HG03064 (cell line): Measurements from ENCODE around the gene PPP3R1.

Experiments
- ATAC-seq: cut with Tn5 transposase; IDR thresholded peaks from one replicate; pipeline ENCODE4 v1.9.1; 2021; ENCODE audit warnings: low read depth; ENCODE audit not compliant: unreplicated experiment

The PPP3R1 gene

DNA sequence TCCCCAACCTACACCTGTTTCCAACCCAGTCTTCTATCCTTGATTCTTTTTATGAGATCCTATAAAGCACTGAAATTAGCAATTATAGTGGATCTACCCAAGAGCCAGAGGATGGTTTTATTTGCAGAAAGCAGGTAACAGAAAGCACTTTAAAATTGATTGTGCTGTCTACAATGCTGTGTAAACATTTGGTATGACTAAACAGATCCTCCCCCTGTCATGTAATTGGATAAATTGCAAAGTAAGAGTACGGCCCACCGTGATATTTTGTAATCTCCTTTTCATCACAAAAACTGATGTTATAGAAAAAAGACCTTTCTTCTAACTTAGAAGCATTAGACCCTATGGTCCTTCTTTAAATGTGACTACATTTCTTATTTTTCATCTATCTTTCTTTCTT is 11.3 kb upstream of the PPP3R1 start:
- ATAC-seq: no peak

DNA sequence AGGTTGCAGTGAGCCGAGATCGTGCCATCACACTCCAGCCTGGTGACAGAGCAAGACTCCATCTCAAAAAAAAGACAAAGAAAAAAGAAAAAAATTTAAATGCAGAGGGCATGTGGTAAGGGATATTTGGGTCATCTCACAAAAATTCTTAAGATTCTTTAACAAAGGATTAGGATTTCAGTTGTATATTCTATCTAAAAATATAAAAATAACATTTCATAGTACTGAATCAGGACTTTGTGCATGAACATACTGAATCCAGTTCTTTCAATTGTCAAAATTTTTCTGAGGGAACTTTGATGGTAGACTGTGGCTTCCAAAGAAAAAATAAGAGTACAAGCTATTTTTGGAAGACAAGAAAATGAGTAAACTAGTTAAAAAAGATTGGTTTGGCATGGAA is 6.5 kb upstream of the PPP3R1 start:
- no peak for ATAC-seq

DNA sequence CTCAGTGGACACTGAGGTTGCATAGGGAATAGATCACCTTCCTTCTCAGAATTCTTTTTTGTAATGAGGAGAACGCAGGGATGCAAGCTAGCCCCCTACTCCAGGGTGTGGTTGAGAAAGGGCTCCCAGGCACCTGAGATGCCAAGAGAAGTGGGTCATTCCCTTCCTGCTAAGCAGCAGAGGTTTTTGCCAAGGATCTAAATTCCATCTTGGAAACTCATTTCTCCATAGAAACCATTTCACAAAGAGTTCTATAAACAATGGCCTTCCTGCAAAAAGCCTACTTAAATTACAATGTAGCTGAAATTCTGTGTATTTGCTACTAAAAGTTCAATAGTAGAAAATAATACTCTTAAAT is 3.7 kb upstream of the PPP3R1 start:
- ATAC-seq: no peak

DNA sequence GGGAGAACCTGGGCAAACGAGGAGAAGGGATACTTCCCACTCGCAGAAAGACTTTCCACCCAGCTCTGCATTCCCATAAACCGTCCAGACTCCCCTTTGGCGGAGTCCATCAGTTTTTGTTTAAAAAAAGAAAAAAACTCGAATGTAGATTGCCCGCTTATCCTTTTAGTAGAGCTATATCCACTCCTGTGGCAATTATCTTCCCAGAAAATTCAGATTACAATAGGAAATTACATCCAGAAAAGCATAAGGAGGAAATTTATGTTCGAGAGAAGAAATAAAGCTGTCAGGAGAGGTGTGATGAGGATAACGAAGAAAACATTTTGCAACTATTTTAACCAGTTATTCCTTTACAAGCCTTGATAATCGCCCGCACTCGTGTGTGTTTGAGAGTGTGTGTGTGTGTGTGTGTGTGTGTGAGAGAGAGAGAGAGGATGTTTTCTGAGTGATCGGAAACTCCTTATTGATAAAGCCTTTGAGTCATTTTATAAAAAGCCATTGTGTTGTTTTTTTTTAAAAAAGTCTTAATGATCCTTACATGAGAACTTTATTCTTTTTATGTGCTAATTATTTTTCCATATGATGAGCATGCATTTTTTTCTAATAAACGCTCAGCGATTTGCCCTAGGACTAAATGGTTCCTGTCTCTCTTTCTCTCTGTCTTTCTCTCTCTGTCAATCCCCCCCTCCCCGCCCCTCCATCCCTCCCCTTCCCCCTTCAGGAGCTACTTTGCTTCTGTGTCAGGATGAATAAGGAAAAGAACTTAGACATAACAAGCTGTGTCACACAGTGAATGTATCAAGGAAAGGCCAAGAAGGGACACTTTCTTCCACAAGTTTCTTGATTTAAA is 1.1 kb upstream of the PPP3R1 start:
- no peak for ATAC-seq

DNA sequence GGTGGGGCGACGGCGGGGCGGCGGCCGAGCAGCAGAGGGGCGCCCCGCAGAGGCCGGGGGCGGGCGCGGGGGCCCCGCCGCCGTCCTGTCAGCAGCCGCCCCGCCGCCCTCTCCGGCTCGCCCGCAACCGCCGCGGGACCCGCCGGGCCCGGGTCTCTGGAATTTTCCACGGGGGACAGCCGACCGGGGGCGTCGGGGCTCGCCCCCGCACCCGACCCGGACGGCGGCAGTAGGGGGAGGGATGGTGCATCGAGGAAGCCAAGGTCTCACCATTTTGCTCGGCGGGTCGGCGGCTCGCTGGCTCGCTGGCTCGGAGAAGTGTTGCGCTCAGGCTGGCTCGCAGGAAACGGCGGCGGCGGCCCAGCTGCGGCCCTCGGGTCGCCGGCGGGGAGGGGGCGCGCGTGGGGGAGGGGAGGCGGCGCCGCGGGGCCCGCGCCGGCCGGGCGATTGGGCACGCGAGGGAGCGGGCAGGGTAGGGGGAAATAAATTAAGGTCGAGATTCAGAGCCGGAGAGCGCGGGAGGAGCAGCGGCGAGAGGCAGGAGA is 405 bp downstream of the PPP3R1 start:
- peak; percentile 14 for ATAC-seq

DNA sequence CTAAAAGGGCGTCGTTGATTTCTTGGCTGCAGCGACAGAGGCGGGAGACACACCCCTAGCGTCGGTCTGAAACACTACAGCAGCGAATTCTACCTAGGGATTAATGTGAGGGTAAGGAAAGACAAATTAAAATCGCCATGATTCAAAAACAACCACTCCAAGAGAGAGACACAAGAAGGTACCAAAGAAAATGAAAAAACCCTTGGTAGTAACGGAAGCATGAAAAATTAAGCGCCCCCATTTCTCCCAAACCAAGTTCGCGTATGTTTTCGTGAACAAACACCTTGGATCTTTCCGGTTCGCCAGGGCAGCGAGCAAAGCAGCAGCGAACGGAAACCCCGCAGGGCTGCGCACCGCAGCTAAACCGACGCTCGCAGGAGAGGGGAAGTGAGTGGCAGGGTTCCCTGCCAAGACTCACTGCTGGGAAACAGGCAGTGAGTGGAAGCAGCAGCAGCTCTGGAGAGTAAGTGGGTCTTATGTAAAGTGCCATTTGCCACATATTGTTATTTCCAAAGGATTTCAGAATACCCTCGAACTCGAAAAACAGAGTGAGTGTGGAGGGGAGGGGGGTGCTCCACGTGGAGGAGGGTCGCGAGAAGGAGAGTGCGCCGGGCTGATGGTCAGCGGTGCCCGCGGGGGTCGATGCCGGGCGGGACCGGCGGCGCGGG is 1.0 kb downstream of the PPP3R1 start:
- peak; percentile 41 for ATAC-seq

DNA sequence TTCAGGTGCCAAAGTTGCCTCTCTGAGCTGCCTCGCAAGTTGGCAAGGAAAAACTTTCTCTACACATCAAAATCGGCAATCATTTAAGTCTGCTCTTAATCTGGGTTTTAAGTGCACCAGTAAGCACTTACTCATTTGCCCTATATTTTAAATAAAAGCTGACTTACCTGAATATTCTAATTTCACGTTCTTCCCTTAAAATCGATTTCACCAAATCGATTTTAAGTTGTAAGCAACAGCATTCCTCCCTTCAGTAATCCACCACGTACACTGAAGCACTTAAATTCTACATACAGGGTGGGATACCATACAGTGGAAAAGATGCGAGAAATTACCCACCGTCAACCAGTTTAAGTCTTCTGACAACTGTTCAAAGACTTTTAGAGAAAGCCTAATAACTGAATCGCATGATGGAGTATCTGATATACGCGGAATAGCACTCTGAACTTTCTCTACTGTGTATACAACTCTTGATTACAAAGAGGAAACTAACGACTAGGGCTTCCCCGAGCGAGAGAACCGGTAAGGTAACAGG is 1.6 kb downstream of the PPP3R1 start:
- no peak for ATAC-seq

DNA sequence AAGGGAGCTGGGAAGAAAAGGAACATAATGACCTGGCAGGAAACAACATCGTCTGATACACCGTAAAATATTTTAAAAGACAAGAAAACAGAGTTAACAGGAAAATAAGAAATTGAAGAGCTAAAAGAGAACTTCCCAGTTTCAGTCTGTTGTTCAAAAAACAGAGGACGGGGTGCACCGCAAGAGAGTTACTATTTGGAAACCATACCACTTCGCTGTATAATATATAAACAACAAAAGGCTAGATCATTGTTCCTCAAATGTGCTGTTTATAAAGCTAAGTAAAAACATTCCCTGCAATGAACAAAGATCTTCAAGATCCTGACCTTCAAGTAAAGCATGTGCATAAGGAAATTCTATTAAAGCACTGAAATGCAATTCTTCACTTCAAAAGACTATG is 2.1 kb downstream of the PPP3R1 start:
- no peak for ATAC-seq

DNA sequence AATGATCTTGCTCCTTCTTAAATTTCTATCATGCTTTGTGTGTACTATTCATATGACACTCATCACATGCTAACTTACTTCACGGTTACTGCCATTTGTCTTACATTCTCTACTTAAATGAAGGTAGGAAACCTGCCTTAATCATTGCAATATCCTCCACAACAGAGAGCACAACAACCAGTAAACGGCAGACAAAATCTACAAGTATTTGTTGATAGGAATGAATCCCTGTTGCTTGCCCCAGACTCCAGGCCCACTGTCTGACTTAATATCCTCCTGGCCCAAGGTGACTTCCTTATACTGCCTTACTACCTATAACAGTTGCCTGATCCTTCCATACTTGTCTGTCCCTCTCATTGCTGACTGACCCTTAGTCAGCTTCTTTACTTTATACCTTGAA is 3.5 kb downstream of the PPP3R1 start:
- no peak for ATAC-seq

DNA sequence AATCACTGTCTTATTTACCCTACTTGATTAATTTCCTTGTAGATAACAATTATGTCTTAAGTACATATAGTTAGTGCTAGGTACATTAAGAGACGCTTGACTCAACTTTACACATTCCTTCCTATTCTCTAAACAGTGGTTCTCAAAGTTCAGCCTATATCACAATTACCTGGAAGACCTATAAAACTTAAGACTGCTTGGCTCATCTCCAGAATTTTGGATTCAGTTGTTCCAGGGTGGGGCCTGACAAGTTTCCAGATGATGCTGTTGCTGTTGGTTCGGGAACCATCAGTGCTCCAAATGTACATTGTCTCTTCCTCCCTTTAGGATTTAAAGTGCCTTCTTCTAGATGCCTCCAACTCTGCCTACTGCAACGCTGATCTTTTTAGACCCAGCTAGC is 4.0 kb downstream of the PPP3R1 start:
- no peak for ATAC-seq

DNA sequence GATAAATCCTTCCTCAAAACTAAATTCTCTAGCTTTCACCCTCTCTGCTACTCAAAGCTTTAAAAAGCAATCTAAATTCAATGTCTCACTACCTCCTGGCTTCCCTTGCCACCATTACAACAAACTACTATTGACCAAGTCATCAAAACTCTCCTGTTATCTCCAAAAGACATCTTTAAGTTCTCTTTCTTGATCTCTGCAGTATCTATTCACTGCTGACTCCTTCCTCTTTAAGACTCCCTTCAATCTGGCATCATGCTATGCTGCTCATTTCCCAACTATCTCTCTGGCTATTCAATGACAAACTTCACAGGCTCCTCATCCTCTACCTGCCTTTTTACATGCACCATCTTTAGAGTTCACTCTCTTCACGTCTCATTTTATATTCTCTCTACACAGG is 5.9 kb downstream of the PPP3R1 start:
- no peak for ATAC-seq

DNA sequence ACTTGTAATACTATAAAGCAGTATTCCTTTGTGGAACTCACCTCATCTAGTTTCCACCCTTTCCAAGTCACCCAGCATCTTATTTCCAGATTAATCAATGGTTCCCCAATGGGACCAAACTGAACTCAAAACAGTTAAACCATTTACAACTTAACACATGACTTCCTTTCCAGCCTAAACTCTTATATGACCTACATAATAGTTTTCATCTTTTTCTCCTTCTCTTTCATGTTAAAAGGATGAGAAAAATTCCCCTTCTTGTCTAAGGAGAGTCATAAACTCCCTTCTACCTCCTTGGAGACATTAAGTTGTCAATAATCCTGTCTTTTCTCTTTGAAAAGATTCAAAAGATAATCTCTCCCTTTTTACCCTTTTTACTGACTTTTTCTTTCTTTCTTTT is 6.7 kb downstream of the PPP3R1 start:
- no peak for ATAC-seq

DNA sequence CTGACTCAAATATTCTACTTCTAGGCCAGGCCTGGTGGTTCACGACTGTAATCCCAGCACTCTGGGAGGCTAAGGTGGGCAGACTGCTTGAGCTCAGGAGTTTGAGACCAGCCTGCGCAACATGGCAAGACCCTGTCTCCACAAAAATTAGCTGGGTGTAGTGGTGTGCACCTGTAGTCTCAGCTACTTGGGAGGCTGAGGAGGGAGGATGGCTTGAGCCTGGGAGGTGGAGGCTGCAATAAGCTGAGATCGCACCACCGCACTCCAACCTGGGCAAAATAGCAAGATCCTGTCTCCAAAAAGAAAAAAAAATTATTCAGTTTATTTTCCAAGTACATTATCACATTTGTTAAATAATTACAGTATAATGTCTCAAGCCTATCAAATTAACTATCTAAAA is 7.3 kb downstream of the PPP3R1 start:
- ATAC-seq: no peak

DNA sequence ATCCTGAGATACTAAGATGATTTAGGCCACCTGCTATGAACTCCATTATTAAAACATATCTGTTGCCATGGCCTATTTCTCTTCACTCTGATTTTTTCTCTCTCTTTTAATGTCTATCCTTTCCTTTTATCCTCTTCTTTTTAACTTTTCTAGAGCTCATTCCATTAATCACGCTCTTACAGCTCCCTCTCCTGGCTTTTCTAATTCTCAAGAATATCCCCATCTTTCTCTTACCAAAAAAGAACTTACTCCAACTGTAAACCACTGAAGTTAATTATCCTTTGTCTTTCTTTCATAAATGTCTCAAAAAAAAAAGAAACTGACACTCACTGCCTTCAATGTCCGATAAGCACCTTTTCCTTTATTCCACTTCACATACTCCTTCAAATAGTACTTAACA is 7.9 kb downstream of the PPP3R1 start:
- ATAC-seq: no peak

DNA sequence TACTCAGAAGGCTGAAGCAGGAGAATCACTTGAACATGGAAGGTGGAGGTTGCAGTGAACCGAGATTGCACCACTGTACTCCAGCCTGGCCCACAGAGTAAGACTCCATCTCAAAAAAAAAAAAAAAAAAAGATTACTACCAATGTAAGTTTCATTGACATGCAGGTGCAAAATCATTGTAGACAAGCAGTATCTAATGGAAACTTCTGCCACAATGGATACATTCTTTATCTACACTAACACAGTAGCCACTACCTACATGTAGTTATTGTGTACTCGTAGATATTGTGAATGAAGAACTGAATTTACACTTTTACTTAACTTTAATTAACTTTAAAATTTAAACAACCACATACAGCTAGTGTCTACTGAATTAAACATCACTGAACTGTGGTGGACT is 10.6 kb downstream of the PPP3R1 start:
- ATAC-seq: no peak

DNA sequence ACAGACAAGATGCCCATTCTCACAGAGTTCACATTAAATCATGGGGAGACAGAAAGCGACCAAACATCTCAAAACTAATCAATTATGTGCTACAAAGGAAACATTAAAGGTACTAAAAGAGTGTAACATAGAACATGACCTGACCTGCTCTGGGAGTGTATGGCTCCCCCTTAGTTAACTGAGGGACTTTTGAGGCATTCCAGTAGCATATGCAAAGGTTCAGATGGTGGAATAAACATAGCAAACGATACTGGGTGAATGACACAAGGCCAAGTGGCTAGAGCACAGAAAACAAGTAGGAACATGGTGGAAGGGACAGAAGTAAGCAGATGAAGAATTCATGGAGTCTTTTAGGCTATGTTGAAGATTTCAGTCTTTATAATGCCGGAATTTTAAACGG is 11.9 kb downstream of the PPP3R1 start:
- ATAC-seq: no peak

DNA sequence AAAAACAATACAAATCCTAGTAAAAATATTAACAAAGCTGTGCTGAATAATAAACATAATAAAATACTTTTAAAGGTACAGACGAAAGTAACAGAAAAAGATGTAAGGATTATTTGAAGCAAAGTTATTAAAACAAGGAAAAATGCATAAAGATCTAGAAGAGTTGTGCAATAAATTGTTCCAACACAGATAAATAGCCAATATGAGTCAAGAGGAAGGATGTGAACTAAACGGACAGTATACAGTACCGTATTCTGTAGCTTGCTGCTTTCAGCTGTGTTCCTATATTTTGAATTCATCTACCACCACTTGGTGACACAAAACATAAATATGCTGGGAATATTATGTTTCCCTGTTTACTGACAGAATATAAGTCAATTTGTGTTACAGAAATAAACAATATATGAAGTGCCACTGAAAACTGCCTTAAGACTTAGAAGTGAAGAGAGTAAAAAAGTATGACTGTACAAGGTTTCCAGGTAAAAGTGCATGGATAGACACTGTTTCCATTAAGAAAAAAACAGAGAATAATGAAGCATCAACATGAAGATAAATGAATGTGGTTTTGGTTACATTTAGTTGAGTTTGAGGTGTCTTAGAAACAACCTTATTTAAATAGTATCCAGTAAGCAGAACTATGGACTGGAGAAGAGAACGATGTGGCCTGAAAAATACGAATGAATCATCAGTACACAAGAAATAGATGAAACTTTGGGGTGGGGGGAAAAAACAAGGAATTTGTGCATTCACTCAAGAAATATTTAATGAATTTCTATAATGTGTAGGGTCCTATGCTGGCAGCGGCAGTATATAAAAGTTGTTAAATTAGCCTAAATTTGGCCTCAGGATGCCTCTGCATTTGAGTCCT is 13.1 kb downstream of the PPP3R1 start:
- no peak for ATAC-seq

DNA sequence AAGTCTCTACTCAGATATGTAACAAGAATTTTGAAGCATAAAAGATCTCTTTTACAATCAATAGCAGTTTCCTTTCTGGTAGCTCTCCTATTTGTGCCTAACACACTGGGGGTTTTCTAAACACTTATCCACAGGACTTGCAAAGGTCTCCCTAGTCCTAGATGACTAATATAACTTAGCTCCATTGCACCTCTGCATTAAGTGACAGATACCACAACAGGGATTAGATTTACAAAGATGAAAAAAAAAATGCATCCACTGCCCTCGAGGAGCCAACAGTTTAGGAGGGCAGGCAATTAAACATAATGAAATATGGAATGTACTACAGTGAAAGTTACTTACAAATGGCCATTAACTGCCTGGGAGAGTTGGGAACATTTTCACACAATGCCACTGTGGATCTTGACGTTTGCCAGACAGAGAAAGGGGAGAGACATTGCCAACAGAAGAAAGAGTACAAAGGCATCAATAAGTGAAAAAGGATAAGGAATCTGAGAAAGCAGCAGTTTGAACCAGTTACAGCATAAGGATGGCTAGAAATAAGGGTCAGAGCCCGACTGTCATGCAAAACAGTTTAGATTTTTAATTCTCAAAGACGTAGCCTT is 14.3 kb downstream of the PPP3R1 start:
- ATAC-seq: no peak

DNA sequence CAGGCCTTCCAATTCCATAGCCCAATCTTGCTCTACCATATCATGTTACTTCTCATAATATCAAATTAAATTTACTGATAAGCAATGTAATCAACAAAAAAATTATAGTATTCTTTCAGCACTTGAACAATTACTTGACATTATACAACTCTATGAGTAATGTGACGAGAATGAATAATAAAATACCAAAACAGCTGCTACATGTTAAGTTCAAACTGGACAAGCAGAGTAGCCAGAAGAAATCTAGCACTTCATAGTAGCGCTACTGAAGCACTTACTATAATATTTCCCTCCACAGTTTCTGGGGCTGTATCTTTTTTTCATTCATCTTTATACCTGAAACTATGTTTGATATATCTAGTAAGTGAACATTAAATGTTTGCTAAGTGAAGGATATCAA is 14.9 kb downstream of the PPP3R1 start:
- no peak for ATAC-seq

DNA sequence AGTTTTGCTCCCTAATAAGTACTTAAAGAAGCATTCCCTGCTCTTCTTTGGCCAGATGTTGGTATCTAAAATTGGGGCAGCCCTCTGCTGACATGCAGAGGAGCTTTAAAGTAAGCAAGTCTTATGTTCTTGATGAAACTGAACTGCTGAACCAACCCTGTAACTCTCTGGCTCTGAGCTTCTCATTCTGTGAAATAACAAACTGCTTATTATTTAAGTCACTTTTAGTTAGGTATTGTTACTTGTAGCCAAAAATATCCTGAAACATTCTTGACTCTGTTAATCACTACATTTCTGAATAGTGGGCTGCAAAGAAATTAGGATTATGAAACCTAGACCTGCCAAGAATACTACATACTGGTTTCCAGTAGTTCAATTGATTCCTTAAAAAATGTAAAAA is 15.5 kb downstream of the PPP3R1 start:
- no peak for ATAC-seq
